ENCODE measurements around the gene EHMT1. TPM values are rescaled to one million over a fixed set of nuclear protein-coding genes. Genes with fewer than 3 reads are reported as not detected.
"Not testable (repeated sequence)": the region's sequence is repeated elsewhere in the genome, so short reads cannot be mapped to it uniquely, and the experiment has no call there.

EHMT1 gene
- total and polyA plus RNA-seq, 2 experiments from 2014 or later = 162 to 177 TPM

DNA sequence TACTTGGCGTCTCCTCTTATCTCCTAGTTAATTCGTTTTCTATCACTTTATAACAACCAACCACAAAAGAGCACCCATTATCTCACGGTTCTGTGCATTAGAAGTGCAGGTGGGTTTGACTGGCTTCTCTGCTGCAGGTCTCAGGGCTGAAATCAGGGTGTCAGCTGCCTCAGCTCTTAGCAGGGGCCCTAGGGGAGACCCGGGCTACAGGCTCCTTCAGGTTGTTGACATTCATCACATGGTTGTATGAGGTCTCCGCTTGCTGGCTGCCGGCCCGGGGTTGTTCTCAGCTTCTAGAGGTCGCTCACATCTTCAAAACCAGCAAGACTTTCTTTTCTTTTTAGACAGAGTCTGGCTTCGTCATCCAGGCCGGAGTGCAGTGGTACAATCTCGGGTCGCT lies 25.6 kb upstream of the EHMT1 start:
- Histone ChIP-seq H3K4me3 (no peak overlapping the region), H3F3A (replicated peaks; ENCODE audit: low read depth) (0 out of 2 replicates have a peak, but pooled peaks cover 7% of the 10 kb centered on the region), H2AFZ (no peak overlapping the region), H3K27ac (ENCODE audit: low read depth) (no peak overlapping the region), H3K9me2 (ENCODE audit: insufficient read depth) (no peaks in the 10 kb centered on the region), H3K4me2 (no peak overlapping the region), H4K20me1 (replicated peaks; ENCODE audit: insufficient read depth) (peaks cover 13% of the 10 kb centered on the region; the same call in 1 of the 2 replicates), H3K4me1 (ENCODE audit: insufficient read depth) (peaks cover 9% of the 10 kb centered on the region), H3K36me3 (ENCODE audit: insufficient read depth) (no peaks in the 10 kb centered on the region), H3K27me3 (ENCODE audit: insufficient read depth) (no peaks in the 10 kb centered on the region), H3K79me2 (replicated peaks; ENCODE audit: insufficient read depth) (peaks cover 15% of the 10 kb centered on the region)
- DNase-seq (ENCODE audit: low spot score) (no peak), ATAC-seq (no peak)
- peaks cover 9% of the 10 kb centered on the region for H3K36me3 Mint-ChIP-seq (ENCODE audit: low read depth)
- TF ChIP-seq, protein P1, sequence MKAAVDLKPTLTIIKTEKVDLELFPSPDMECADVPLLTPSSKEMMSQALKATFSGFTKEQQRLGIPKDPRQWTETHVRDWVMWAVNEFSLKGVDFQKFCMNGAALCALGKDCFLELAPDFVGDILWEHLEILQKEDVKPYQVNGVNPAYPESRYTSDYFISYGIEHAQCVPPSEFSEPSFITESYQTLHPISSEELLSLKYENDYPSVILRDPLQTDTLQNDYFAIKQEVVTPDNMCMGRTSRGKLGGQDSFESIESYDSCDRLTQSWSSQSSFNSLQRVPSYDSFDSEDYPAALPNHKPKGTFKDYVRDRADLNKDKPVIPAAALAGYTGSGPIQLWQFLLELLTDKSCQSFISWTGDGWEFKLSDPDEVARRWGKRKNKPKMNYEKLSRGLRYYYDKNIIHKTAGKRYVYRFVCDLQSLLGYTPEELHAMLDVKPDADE (IDR thresholded peaks at IDR 0.05) = no peak
- TF ChIP-seq EZH2phosphoT487 (IDR thresholded peaks at IDR 0.05; ENCODE audit: unreplicated experiment) = no peak
- no peak for TF ChIP-seq STAT1 (IDR thresholded peaks at IDR 0.05; ENCODE audit: unreplicated experiment)
- TF ChIP-seq, protein P2, sequence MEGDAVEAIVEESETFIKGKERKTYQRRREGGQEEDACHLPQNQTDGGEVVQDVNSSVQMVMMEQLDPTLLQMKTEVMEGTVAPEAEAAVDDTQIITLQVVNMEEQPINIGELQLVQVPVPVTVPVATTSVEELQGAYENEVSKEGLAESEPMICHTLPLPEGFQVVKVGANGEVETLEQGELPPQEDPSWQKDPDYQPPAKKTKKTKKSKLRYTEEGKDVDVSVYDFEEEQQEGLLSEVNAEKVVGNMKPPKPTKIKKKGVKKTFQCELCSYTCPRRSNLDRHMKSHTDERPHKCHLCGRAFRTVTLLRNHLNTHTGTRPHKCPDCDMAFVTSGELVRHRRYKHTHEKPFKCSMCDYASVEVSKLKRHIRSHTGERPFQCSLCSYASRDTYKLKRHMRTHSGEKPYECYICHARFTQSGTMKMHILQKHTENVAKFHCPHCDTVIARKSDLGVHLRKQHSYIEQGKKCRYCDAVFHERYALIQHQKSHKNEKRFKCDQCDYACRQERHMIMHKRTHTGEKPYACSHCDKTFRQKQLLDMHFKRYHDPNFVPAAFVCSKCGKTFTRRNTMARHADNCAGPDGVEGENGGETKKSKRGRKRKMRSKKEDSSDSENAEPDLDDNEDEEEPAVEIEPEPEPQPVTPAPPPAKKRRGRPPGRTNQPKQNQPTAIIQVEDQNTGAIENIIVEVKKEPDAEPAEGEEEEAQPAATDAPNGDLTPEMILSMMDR (conservative IDR thresholded peaks at IDR 0.05; ENCODE audit: low read depth in 2 of 2) = no peak
- TF ChIP-seq, protein P3, sequence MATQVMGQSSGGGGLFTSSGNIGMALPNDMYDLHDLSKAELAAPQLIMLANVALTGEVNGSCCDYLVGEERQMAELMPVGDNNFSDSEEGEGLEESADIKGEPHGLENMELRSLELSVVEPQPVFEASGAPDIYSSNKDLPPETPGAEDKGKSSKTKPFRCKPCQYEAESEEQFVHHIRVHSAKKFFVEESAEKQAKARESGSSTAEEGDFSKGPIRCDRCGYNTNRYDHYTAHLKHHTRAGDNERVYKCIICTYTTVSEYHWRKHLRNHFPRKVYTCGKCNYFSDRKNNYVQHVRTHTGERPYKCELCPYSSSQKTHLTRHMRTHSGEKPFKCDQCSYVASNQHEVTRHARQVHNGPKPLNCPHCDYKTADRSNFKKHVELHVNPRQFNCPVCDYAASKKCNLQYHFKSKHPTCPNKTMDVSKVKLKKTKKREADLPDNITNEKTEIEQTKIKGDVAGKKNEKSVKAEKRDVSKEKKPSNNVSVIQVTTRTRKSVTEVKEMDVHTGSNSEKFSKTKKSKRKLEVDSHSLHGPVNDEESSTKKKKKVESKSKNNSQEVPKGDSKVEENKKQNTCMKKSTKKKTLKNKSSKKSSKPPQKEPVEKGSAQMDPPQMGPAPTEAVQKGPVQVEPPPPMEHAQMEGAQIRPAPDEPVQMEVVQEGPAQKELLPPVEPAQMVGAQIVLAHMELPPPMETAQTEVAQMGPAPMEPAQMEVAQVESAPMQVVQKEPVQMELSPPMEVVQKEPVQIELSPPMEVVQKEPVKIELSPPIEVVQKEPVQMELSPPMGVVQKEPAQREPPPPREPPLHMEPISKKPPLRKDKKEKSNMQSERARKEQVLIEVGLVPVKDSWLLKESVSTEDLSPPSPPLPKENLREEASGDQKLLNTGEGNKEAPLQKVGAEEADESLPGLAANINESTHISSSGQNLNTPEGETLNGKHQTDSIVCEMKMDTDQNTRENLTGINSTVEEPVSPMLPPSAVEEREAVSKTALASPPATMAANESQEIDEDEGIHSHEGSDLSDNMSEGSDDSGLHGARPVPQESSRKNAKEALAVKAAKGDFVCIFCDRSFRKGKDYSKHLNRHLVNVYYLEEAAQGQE (IDR thresholded peaks at IDR 0.05; ENCODE audit: unreplicated experiment) = no peak
- TF ChIP-seq NANOG (IDR thresholded peaks at IDR 0.05; ENCODE audit: borderline replicate concordance) = no peak
- no peak for TF ChIP-seq CREB1 (CRISPR knock-in tag; IDR thresholded peaks at IDR 0.05; ENCODE audit: low read depth)
- TF ChIP-seq, protein P4, sequence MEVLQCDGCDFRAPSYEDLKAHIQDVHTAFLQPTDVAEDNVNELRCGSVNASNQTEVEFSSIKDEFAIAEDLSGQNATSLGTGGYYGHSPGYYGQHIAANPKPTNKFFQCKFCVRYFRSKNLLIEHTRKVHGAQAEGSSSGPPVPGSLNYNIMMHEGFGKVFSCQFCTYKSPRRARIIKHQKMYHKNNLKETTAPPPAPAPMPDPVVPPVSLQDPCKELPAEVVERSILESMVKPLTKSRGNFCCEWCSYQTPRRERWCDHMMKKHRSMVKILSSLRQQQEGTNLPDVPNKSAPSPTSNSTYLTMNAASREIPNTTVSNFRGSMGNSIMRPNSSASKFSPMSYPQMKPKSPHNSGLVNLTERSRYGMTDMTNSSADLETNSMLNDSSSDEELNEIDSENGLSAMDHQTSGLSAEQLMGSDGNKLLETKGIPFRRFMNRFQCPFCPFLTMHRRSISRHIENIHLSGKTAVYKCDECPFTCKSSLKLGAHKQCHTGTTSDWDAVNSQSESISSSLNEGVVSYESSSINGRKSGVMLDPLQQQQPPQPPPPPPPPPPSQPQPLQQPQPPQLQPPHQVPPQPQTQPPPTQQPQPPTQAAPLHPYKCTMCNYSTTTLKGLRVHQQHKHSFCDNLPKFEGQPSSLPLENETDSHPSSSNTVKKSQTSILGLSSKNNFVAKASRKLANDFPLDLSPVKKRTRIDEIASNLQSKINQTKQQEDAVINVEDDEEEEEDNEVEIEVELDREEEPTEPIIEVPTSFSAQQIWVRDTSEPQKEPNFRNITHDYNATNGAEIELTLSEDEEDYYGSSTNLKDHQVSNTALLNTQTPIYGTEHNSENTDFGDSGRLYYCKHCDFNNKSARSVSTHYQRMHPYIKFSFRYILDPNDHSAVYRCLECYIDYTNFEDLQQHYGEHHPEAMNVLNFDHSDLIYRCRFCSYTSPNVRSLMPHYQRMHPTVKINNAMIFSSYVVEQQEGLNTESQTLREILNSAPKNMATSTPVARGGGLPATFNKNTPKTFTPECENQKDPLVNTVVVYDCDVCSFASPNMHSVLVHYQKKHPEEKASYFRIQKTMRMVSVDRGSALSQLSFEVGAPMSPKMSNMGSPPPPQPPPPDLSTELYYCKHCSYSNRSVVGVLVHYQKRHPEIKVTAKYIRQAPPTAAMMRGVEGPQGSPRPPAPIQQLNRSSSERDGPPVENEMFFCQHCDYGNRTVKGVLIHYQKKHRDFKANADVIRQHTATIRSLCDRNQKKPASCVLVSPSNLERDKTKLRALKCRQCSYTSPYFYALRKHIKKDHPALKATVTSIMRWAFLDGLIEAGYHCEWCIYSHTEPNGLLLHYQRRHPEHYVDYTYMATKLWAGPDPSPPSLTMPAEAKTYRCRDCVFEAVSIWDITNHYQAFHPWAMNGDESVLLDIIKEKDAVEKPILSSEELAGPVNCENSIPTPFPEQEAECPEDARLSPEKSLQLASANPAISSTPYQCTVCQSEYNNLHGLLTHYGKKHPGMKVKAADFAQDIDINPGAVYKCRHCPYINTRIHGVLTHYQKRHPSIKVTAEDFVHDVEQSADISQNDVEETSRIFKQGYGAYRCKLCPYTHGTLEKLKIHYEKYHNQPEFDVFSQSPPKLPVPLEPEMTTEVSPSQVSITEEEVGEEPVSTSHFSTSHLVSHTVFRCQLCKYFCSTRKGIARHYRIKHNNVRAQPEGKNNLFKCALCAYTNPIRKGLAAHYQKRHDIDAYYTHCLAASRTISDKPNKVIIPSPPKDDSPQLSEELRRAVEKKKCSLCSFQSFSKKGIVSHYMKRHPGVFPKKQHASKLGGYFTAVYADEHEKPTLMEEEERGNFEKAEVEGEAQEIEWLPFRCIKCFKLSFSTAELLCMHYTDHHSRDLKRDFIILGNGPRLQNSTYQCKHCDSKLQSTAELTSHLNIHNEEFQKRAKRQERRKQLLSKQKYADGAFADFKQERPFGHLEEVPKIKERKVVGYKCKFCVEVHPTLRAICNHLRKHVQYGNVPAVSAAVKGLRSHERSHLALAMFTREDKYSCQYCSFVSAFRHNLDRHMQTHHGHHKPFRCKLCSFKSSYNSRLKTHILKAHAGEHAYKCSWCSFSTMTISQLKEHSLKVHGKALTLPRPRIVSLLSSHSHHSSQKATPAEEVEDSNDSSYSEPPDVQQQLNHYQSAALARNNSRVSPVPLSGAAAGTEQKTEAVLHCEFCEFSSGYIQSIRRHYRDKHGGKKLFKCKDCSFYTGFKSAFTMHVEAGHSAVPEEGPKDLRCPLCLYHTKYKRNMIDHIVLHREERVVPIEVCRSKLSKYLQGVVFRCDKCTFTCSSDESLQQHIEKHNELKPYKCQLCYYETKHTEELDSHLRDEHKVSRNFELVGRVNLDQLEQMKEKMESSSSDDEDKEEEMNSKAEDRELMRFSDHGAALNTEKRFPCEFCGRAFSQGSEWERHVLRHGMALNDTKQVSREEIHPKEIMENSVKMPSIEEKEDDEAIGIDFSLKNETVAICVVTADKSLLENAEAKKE (CRISPR knock-in tag; IDR thresholded peaks at IDR 0.05) = no peak
- no peak for TF ChIP-seq JUNB (IDR thresholded peaks at IDR 0.05; ENCODE audit: unreplicated experiment)
- TF ChIP-seq ZNF114 (CRISPR knock-in tag; IDR thresholded peaks at IDR 0.05) = no peak
- H3K27ac Mint-ChIP-seq = no peak overlapping the region
- peaks cover 13% of the 10 kb centered on the region for H3K27me3 Mint-ChIP-seq (ENCODE audit: insufficient read depth, low read depth, poor library complexity)
- H3K4me1 Mint-ChIP-seq = no peaks in the 10 kb centered on the region; the same call in 2 of the 3 replicates
- no peak overlapping the region for H3K4me3 Mint-ChIP-seq
- H3K9me3 Mint-ChIP-seq = peaks cover 2% of the 10 kb centered on the region; the same call in 1 of the 3 replicates

- ATAC-seq; H3K36me3 Mint-ChIP-seq (ENCODE audit: low read depth); H3K4me1 Mint-ChIP-seq; H3F3A ChIP-seq (replicated peaks; ENCODE audit: low read depth); H3K36me3 ChIP-seq (ENCODE audit: insufficient read depth); H2AFZ ChIP-seq; H3K4me3 Mint-ChIP-seq; H3K4me3 ChIP-seq; H3K9me2 ChIP-seq (ENCODE audit: insufficient read depth); H3K4me1 ChIP-seq (ENCODE audit: insufficient read depth); H4K20me1 ChIP-seq (replicated peaks; ENCODE audit: insufficient read depth); H3K27ac ChIP-seq (ENCODE audit: low read depth); H3K9me3 Mint-ChIP-seq; H3K4me2 ChIP-seq; H3K27me3 ChIP-seq (ENCODE audit: insufficient read depth); H3K79me2 ChIP-seq (replicated peaks; ENCODE audit: insufficient read depth); DNase-seq (ENCODE audit: low spot score); H3K27ac Mint-ChIP-seq: not testable (repeated sequence)
- H3K27me3 Mint-ChIP-seq (ENCODE audit: insufficient read depth, low read depth, poor library complexity) = peaks cover 12% of the 10 kb centered on the region
Measured at GRCh38 chr9:137596577-137596976, 22.2 kb upstream of the EHMT1 start.
